HepG2 (cell line): ENCODE results near the gene CLIC3. TPM values are rescaled to one million over a fixed set of nuclear protein-coding genes. Genes with fewer than 3 reads are reported as not detected.

ENCODE experiments used
- ATAC-seq: fragments of 200-7000 bp; cut with Tn5 transposase; 3 replicates; pipeline ENCODE4 v1.9.1; 2020; ENCODE audit warnings: mild to moderate bottlenecking, moderate library complexity
- BruUV-seq: library from RNA; stranded (reverse); fragments of 400-500 nt; replicated peaks from 2 replicates; lab custom pipeline; 2021; lab: Mats Ljungman, UMichigan
- CTCF ChIA-PET: fragments of 300-600 bp; formaldehyde crosslinking; extraction: SDS; loops from one replicate; lab custom pipeline; 2021; ENCODE audit warnings: low total read pairs, inconsistent platforms, low intra/inter-chr PET ratio; lab: Yijun Ruan, JAX
- POLR2A ChIA-PET: fragments of 350-600 bp; sonication (Branson Sonifier 250); formaldehyde crosslinking; loops from one replicate; lab custom pipeline; 2020; ENCODE audit warnings: antibody characterized with exemption, inconsistent platforms; lab: Yijun Ruan, JAX
- DNase-seq: peaks from one replicate; pipeline ENCODE4 v3.0.0-alpha.2; 2015; ENCODE audit warnings: low spot score
- FAIRE-seq: peaks from 3 replicates; lab custom pipeline; 2011; peaks lifted over from hg19 to GRCh38; lab: Jason Lieb, UNC
- H2AFZ ChIP-seq: one replicate; pipeline ENCODE4 v1.6.1; 2011; ENCODE audit warnings: low read length, inconsistent platforms
- H3K27ac ChIP-seq: fragments of 300-600 bp; 3 replicates; pipeline ENCODE4 v1.8.0; 2011; ENCODE audit warnings: mixed run types, mild to moderate bottlenecking, mixed read lengths, low read length, inconsistent platforms; ENCODE audit not compliant: insufficient read depth; ENCODE audit errors: extremely low read length
- H3K27me3 ChIP-seq, 2 experiments: fragments of 200-600 bp in 1 of 2; 2 replicates in 1 of 2; 3 replicates in 1 of 2; pipeline versions ENCODE4 v1.6.0 to v1.8.0; 2011; ENCODE audit warnings: low read length in 2 of 2, mild to moderate bottlenecking in 2 of 2, moderate library complexity in 2 of 2, inconsistent platforms in 1 of 2; ENCODE audit not compliant: insufficient read depth in 2 of 2, control insufficient read depth in 1 of 2
- H3K36me3 ChIP-seq, 2 experiments: fragments of 200-600 bp in 1 of 2; replicated peaks in 1 of 2; 2 replicates in 1 of 2; 3 replicates in 1 of 2; pipeline versions ENCODE4 v1.5.1 to v1.8.0; 2011; ENCODE audit warnings: low read length in 2 of 2, inconsistent platforms in 1 of 2; ENCODE audit not compliant: insufficient read depth in 2 of 2, control insufficient read depth in 1 of 2
- H3K4me1 ChIP-seq: 2 replicates; pipeline ENCODE4 v1.5.1; 2012; ENCODE audit warnings: low read length, inconsistent platforms; ENCODE audit not compliant: insufficient read depth
- H3K4me2 ChIP-seq: 2 replicates; pipeline ENCODE4 v1.6.0; 2011; ENCODE audit warnings: low read depth, low read length, inconsistent platforms
- H3K4me3 ChIP-seq, 3 experiments: fragments of 200-600 bp in 1 of 3; sonication (generic), shearing (Covaris generic) in 1 of 3; replicated peaks in 1 of 3; 2 replicates each; pipeline ENCODE4 v1.5.1; 2011 to 2016; ENCODE audit warnings: low read length in 3 of 3, inconsistent platforms in 2 of 3, low read depth in 2 of 3, mild to moderate bottlenecking in 2 of 3, control low read depth in 1 of 3, mixed read lengths in 1 of 3; ENCODE audit not compliant: insufficient read depth in 1 of 3
- H3K79me2 ChIP-seq: one replicate; pipeline ENCODE4 v1.6.1; 2011; ENCODE audit warnings: low read length, inconsistent platforms; ENCODE audit not compliant: insufficient read depth
- H3K9ac ChIP-seq: 2 replicates; pipeline ENCODE4 v1.6.0; 2011; ENCODE audit warnings: mild to moderate bottlenecking, low read depth, low read length, inconsistent platforms; ENCODE audit not compliant: insufficient read depth
- H3K9me3 ChIP-seq: 2 replicates; pipeline ENCODE4 v1.5.1; 2012; ENCODE audit warnings: mild to moderate bottlenecking, low read length
- H4K20me1 ChIP-seq: 2 replicates; pipeline ENCODE4 v1.6.0; 2011; ENCODE audit warnings: inconsistent platforms, mild to moderate bottlenecking, low read length, moderate library complexity; ENCODE audit not compliant: insufficient read depth
- AGO1 ChIP-seq: fragments of 200-400 bp; formaldehyde crosslinking; IDR thresholded peaks from 2 replicates; pipeline ENCODE4 v1.6.1; 2017; ENCODE audit warnings: mild to moderate bottlenecking, low read depth, low read length, moderate library complexity; ENCODE audit not compliant: poor library complexity, severe bottlenecking
- ATM ChIP-seq: fragments of 450-650 bp; IDR thresholded peaks from 2 replicates; pipeline ENCODE4 v1.7.1; 2017; ENCODE audit warnings: mild to moderate bottlenecking, borderline replicate concordance
- BRD4 ChIP-seq: sonication (generic); formaldehyde crosslinking; IDR thresholded peaks from 2 replicates; pipeline ENCODE4 v1.4.0; 2020; ENCODE audit warnings: missing genetic modification reagents
- EED ChIP-seq: sonication (generic); formaldehyde crosslinking; IDR thresholded peaks from 2 replicates; pipeline ENCODE4 v1.5.0; 2020; ENCODE audit warnings: mild to moderate bottlenecking, missing genetic modification reagents
- HNRNPUL1 ChIP-seq: fragments of 200-400 bp; formaldehyde crosslinking; IDR thresholded peaks from 2 replicates; pipeline ENCODE4 v1.6.1; 2017; ENCODE audit warnings: low read depth, mild to moderate bottlenecking, low read length, moderate library complexity
- KDM4B ChIP-seq: sonication (generic); formaldehyde crosslinking; IDR thresholded peaks from 2 replicates; pipeline ENCODE4 v1.4.0; 2020; ENCODE audit warnings: missing genetic modification reagents
- MZF1 ChIP-seq: sonication (generic); formaldehyde crosslinking; IDR thresholded peaks from 2 replicates; pipeline ENCODE4 v1.8.1; 2023; ENCODE audit warnings: mild to moderate bottlenecking, missing genetic modification reagents, borderline replicate concordance
- RAD21 ChIP-seq: fragments of 450-650 bp; formaldehyde crosslinking; IDR thresholded peaks from 2 replicates; pipeline ENCODE4 v1.5.0; 2020; ENCODE audit warnings: mild to moderate bottlenecking
- TBX2 ChIP-seq: sonication (generic); formaldehyde crosslinking; IDR thresholded peaks from 2 replicates; pipeline ENCODE4 v1.5.0; 2020; ENCODE audit warnings: missing genetic modification reagents, mild to moderate bottlenecking, borderline replicate concordance
- ZBTB46 ChIP-seq: sonication (generic); formaldehyde crosslinking; IDR thresholded peaks from 2 replicates; pipeline ENCODE4 v1.4.0; 2020; ENCODE audit warnings: mild to moderate bottlenecking, missing genetic modification reagents, borderline replicate concordance
- ZFP1 ChIP-seq: IDR thresholded peaks from 2 replicates; pipeline ENCODE4 v1.6.1; 2016
- ZMYM4 ChIP-seq: sonication (generic); formaldehyde crosslinking; IDR thresholded peaks from 2 replicates; pipeline ENCODE4 v1.8.1; 2023; ENCODE audit warnings: mild to moderate bottlenecking, missing genetic modification reagents
- ZNF607 ChIP-seq: sonication (generic); formaldehyde crosslinking; IDR thresholded peaks from 2 replicates; pipeline ENCODE4 v1.5.1; 2020; ENCODE audit warnings: missing genetic modification reagents, mild to moderate bottlenecking, borderline replicate concordance
- ZNF660 ChIP-seq: sonication (generic); formaldehyde crosslinking; IDR thresholded peaks from 2 replicates; pipeline ENCODE4 v1.5.1; 2020; ENCODE audit warnings: mild to moderate bottlenecking, low read depth, missing genetic modification reagents, borderline replicate concordance
- ZNF746 ChIP-seq: sonication (generic); formaldehyde crosslinking; IDR thresholded peaks from 2 replicates; pipeline ENCODE4 v1.8.0; 2022; ENCODE audit warnings: mild to moderate bottlenecking, missing genetic modification reagents
- ZNF747 ChIP-seq: sonication (generic); formaldehyde crosslinking; IDR thresholded peaks from 2 replicates; pipeline ENCODE4 v1.8.1; 2023; ENCODE audit warnings: missing genetic modification reagents, mild to moderate bottlenecking, borderline replicate concordance
- ZNF883 ChIP-seq: sonication (generic); formaldehyde crosslinking; IDR thresholded peaks from 2 replicates; pipeline ENCODE4 v1.5.1; 2020; ENCODE audit warnings: mild to moderate bottlenecking, missing genetic modification reagents; ENCODE audit errors: not compliant biosample characterization
- WGBS: methylation state at CpG from one replicate; pipeline ENCODE4 v1.1.6; 2017; ENCODE audit warnings: low lambda C conversion rate; 5-methylcytosine and 5-hydroxymethylcytosine counted together
- in situ Hi-C: cut with HindIII; loops from 2 replicates; pipeline ENCODE4 v1.10.0; 2017; ENCODE audit warnings: low pct_unique_long_range_greater_than_20kb; ENCODE audit not compliant: extremely low pct_ligation_motif_present
- intact Hi-C: fragments of 100-400 bp; cut with micrococcal nuclease; formaldehyde crosslinking; loops from one replicate; pipeline ENCODE4 v1.10.0; 2022; ENCODE audit not compliant: unreplicated experiment
- polyA plus RNA-seq, 8 experiments: library from polyadenylated mRNA; depleted of rRNA in 3 of 8; stranded (reverse) in 7 of 8; unstranded in 1 of 8; fragments of >200 nt; fragmentation: Illumina TruSeq in 4 of 8; extraction: Trizol in 4 of 8; gene quantifications; 2 replicates each; pipeline versions ENCODE4 v1.2.1 to v1.2.3, GENCODE V29; 2011 to 2016; ENCODE audit warnings: low read depth in 4 of 8, missing spikeins in 1 of 8, mixed read lengths in 1 of 8; ENCODE audit not compliant: insufficient read depth in 1 of 8
- total RNA-seq, 5 experiments: library from RNA; depleted of rRNA; stranded (reverse); fragments of >200 nt; fragmentation: Illumina TruSeq; extraction: Trizol; gene quantifications; 2 replicates each; pipeline ENCODE4 v1.2.3, GENCODE V29; 2016; ENCODE audit warnings: low read depth in 1 of 5

The CLIC3 gene
- total and polyA plus RNA-seq, 2 of the 13 experiments (the other 11 are each of a cell fraction or from before 2014, with no cell fraction given) = 0.51 to 1.5 TPM

GRCh38 chr9:137035937-137036336, 39.6 kb upstream of the CLIC3 start:
- Histone ChIP-seq H3K4me2 (no peak overlapping the region), H3K79me2 (no peaks in the 10 kb centered on the region), H3K27me3 (0 out of 5 replicates have a peak, but pooled peaks cover 0 to 3% of the 10 kb centered on the region in 2 experiments), H4K20me1 (no peaks in the 10 kb centered on the region), H3K9ac (no peak overlapping the region), H3K27ac (no peak overlapping the region), H3K36me3 (no peaks in the 10 kb centered on the region), H3K4me1 (peaks cover 40% of the 10 kb centered on the region), H3K9me3 (no peaks in the 10 kb centered on the region), H2AFZ (no peak overlapping the region), H3K4me3 (no peak overlapping the region)
- ChIA-PET POLR2A (interaction anchor here (1.0 to 1.8 kb wide), 2 partner anchors 51 to 248 kb away, joined by 4 to 6 read pairs; partner anchors contain the start of gene MAN1B1), CTCF (interaction anchor here (1.5 to 2.3 kb wide), 3 partner anchors 14 to 248 kb away, joined by 5 to 15 read pairs (median 10); no protein-coding TSS in a partner anchor)
- DNase-seq (no peak), FAIRE-seq (no peak), ATAC-seq (no peak)
- in situ Hi-C loops = loop anchor here (10.0 kb wide), 1 partner anchor 191 kb away; the partner anchor contains the start of genes AJM1 and PHPT1
- intact Hi-C loops = loop anchor here (1.0 to 2.0 kb wide), 2 partner anchors 87 to 249 kb away; no protein-coding TSS in a partner anchor
- BruUV-seq = no TSS peak
- WGBS = 0% methylated on average over 2 of the region's 8 CpGs
- TF ChIP-seq ZNF660 (no peak), TBX2 (CRISPR knock-in tag) (0 out of 2 replicates have a peak, but pooled peaks have one; percentile 5)

GRCh38 chr9:137035507-137035834, 39.1 kb upstream of the CLIC3 start:
- no peaks in the 10 kb centered on the region for H3K9me3 ChIP-seq
- in situ Hi-C loops = loop anchor here (10.0 kb wide), 1 partner anchor 191 kb away; the partner anchor contains the start of genes AJM1 and PHPT1
- peak overlapping the region; percentile 44; the same call in 1 of the 2 replicates for H3K4me2 ChIP-seq
- FAIRE-seq (no peak), DNase-seq (no peak), ATAC-seq (peak; percentile 41)
- H4K20me1 ChIP-seq = no peaks in the 10 kb centered on the region
- ChIA-PET CTCF (interaction anchor here (1.5 to 2.3 kb wide), 3 partner anchors 14 to 248 kb away, joined by 5 to 15 read pairs (median 10); no protein-coding TSS in a partner anchor), POLR2A (interaction anchor here (0.8 to 1.8 kb wide), 7 partner anchors 11 to 247 kb away, joined by 3 to 10 read pairs (median 3); partner anchors contain the start of genes C8G, FBXW5, MAN1B1 and SAPCD2)
- H3K4me1 ChIP-seq = peaks cover 44% of the 10 kb centered on the region
- H3K9ac ChIP-seq = no peak overlapping the region
- no peak overlapping the region for H3K27ac ChIP-seq
- no peaks in the 10 kb centered on the region for H3K36me3 ChIP-seq
- peak overlapping the region in 1 of 3 experiments; percentile 36; a peak in 1 of 6 replicates for H3K4me3 ChIP-seq
- WGBS = 4% methylated on average over 4 of the region's 9 CpGs
- H3K79me2 ChIP-seq = no peaks in the 10 kb centered on the region
- no peak overlapping the region for H2AFZ ChIP-seq
- intact Hi-C loops = loop anchor here (1.0 to 2.0 kb wide), 2 partner anchors 87 to 248 kb away; no protein-coding TSS in a partner anchor
- H3K27me3 ChIP-seq = 0 out of 5 replicates have a peak, but pooled peaks cover 0 to 4% of the 10 kb centered on the region in 2 experiments
- BruUV-seq = no TSS peak
- no peak for TF ChIP-seq RAD21 (CRISPR knock-in tag)
- TF ChIP-seq EED (CRISPR knock-in tag) = peak; percentile 77; the same call in 1 of the 2 replicates
- TF ChIP-seq KDM4B (CRISPR knock-in tag) = no peak
- peak; percentile 0 for TF ChIP-seq AGO1
- 0 out of 2 replicates have a peak, but pooled peaks have one; percentile 34 for TF ChIP-seq ZNF747 (CRISPR knock-in tag)
- no peak for TF ChIP-seq ZBTB46
- TF ChIP-seq ZNF746 (CRISPR knock-in tag) = no peak
- no peak for TF ChIP-seq ZNF883 (CRISPR knock-in tag)
- TF ChIP-seq HNRNPUL1 = no peak
- no peak for TF ChIP-seq MZF1 (CRISPR knock-in tag)
- TF ChIP-seq BRD4 (CRISPR knock-in tag) = peak; percentile 30; the same call in 1 of the 2 replicates
- no peak for TF ChIP-seq ZFP1 (CRISPR knock-in tag)
- TF ChIP-seq TBX2 (CRISPR knock-in tag) = 0 out of 2 replicates have a peak, but pooled peaks have one; percentile 52
- no peak for TF ChIP-seq ZMYM4
- no peak for TF ChIP-seq ZNF607 (CRISPR knock-in tag)
- no peak for TF ChIP-seq ATM
